HepG2 (cell line): ENCODE measurements around the gene CCDC88B. TPM values are rescaled to one million over a fixed set of nuclear protein-coding genes. Genes with fewer than 3 reads are reported as not detected.

Experiments used
- ASH2L ChIP-seq: fragments of 300-600, 200-600 bp; sonication (generic); IDR thresholded peaks from 2 replicates; pipeline ENCODE4 v1.7.0; 2017; ENCODE audit warnings: low read depth, mild to moderate bottlenecking, moderate library complexity, mixed read lengths, low read length; ENCODE audit not compliant: insufficient read length
- BRCA1 ChIP-seq: sonication (generic); formaldehyde crosslinking; IDR thresholded peaks from 2 replicates; pipeline ENCODE4 v1.4.0; 2020; ENCODE audit warnings: missing genetic modification reagents
- DBP ChIP-seq: sonication (generic); formaldehyde crosslinking; IDR thresholded peaks from 2 replicates; pipeline ENCODE4 v1.4.0; 2020; ENCODE audit warnings: missing genetic modification reagents; ENCODE audit errors: not compliant biosample characterization
- FOSL1 ChIP-seq: sonication (generic); formaldehyde crosslinking; IDR thresholded peaks from 2 replicates; pipeline ENCODE4 v1.9.0; 2021; ENCODE audit warnings: missing genetic modification reagents, borderline replicate concordance
- GATAD1 ChIP-seq: IDR thresholded peaks from 2 replicates; pipeline ENCODE4 v1.6.1; 2016; ENCODE audit warnings: missing genetic modification reagents, missing compliant biosample characterization
- GRHL1 ChIP-seq: sonication (generic); formaldehyde crosslinking; conservative IDR thresholded peaks from 2 replicates; pipeline ENCODE4 v1.8.0; 2022; ENCODE audit warnings: missing genetic modification reagents
- IKZF4 ChIP-seq: sonication (generic); formaldehyde crosslinking; IDR thresholded peaks from 2 replicates; pipeline ENCODE4 v1.5.1; 2020; ENCODE audit warnings: borderline replicate concordance, mild to moderate bottlenecking, low read depth, missing genetic modification reagents; ENCODE audit errors: not compliant biosample characterization
- KDM3A ChIP-seq: IDR thresholded peaks from 2 replicates; pipeline ENCODE4 v1.6.1; 2018; ENCODE audit warnings: low read depth, missing compliant biosample characterization
- KMT2A ChIP-seq: sonication (generic); formaldehyde crosslinking; IDR thresholded peaks from 2 replicates; pipeline ENCODE4 v1.4.0; 2020; ENCODE audit warnings: missing genetic modification reagents
- MAF1 ChIP-seq: sonication (generic); formaldehyde crosslinking; IDR thresholded peaks from 2 replicates; pipeline ENCODE4 v1.5.0; 2020; ENCODE audit warnings: missing genetic modification reagents, borderline replicate concordance
- MATR3 ChIP-seq: sonication (generic); formaldehyde crosslinking; IDR thresholded peaks from 2 replicates; pipeline ENCODE4 v1.4.0; 2020; ENCODE audit warnings: missing genetic modification reagents
- MIXL1 ChIP-seq: IDR thresholded peaks from 2 replicates; pipeline ENCODE4 v1.6.1; 2016
- PBX3 ChIP-seq: sonication (generic); formaldehyde crosslinking; IDR thresholded peaks from 2 replicates; pipeline ENCODE4 v1.8.1; 2023; ENCODE audit warnings: missing genetic modification reagents, inconsistent platforms, borderline replicate concordance
- RELA ChIP-seq: sonication (generic); formaldehyde crosslinking; IDR thresholded peaks from 2 replicates; pipeline ENCODE4 v1.4.0; 2020; ENCODE audit warnings: missing genetic modification reagents
- SNAI1 ChIP-seq: sonication (generic); formaldehyde crosslinking; IDR thresholded peaks from 2 replicates; pipeline ENCODE4 v1.5.0; 2020; ENCODE audit warnings: mild to moderate bottlenecking, missing genetic modification reagents, borderline replicate concordance
- SPEN ChIP-seq: sonication (generic); formaldehyde crosslinking; IDR thresholded peaks from 2 replicates; pipeline ENCODE4 v1.5.1; 2020; ENCODE audit warnings: low read depth, mild to moderate bottlenecking, missing genetic modification reagents
- TOE1 ChIP-seq: sonication (generic); formaldehyde crosslinking; IDR thresholded peaks from 2 replicates; pipeline ENCODE4 v1.4.0; 2020; ENCODE audit warnings: mild to moderate bottlenecking, missing genetic modification reagents
- ZFP1 ChIP-seq: IDR thresholded peaks from 2 replicates; pipeline ENCODE4 v1.6.1; 2016
- ZNF280B ChIP-seq: sonication (generic); formaldehyde crosslinking; IDR thresholded peaks from 2 replicates; pipeline ENCODE4 v1.5.0; 2020; ENCODE audit warnings: missing genetic modification reagents, mild to moderate bottlenecking, borderline replicate concordance
- ZNF30 ChIP-seq: sonication (generic); formaldehyde crosslinking; IDR thresholded peaks from 2 replicates; pipeline ENCODE4 v1.5.0; 2020; ENCODE audit warnings: mild to moderate bottlenecking, missing genetic modification reagents
- ZNF335 ChIP-seq: sonication (generic); formaldehyde crosslinking; IDR thresholded peaks from 2 replicates; pipeline ENCODE4 v1.4.0; 2020; ENCODE audit warnings: missing genetic modification reagents
- ZNF580 ChIP-seq: IDR thresholded peaks from 2 replicates; pipeline ENCODE4 v1.6.1; 2016; ENCODE audit warnings: low read depth, borderline replicate concordance
- ZNF772 ChIP-seq: sonication (generic); formaldehyde crosslinking; IDR thresholded peaks from 2 replicates; pipeline ENCODE4 v1.5.0; 2020; ENCODE audit warnings: mild to moderate bottlenecking, missing genetic modification reagents
- ZNF850 ChIP-seq: sonication (generic); formaldehyde crosslinking; conservative IDR thresholded peaks from 2 replicates; pipeline ENCODE4 v1.9.0; 2021; ENCODE audit warnings: mild to moderate bottlenecking, missing genetic modification reagents
- ZSCAN9 ChIP-seq: IDR thresholded peaks from 2 replicates; pipeline ENCODE4 v1.6.1; 2016; ENCODE audit warnings: borderline replicate concordance
- polyA plus RNA-seq, 8 experiments: library from polyadenylated mRNA; depleted of rRNA in 3 of 8; stranded (reverse) in 7 of 8; unstranded in 1 of 8; fragments of >200 nt; fragmentation: Illumina TruSeq in 4 of 8; extraction: Trizol in 4 of 8; gene quantifications; 2 replicates each; pipeline versions ENCODE4 v1.2.1 to v1.2.3, GENCODE V29; 2011 to 2016; ENCODE audit warnings: low read depth in 4 of 8, missing spikeins in 1 of 8, mixed read lengths in 1 of 8; ENCODE audit not compliant: insufficient read depth in 1 of 8
- total RNA-seq, 5 experiments: library from RNA; depleted of rRNA; stranded (reverse); fragments of >200 nt; fragmentation: Illumina TruSeq; extraction: Trizol; gene quantifications; 2 replicates each; pipeline ENCODE4 v1.2.3, GENCODE V29; 2016; ENCODE audit warnings: low read depth in 1 of 5

The CCDC88B gene
- total and polyA plus RNA-seq, 2 of the 13 experiments (the other 11 are each of a cell fraction or from before 2014, with no cell fraction given) = 3.6 to 4.8 TPM

- no peak for TF ChIP-seq GRHL1 (CRISPR knock-in tag)
- TF ChIP-seq TOE1 = no peak
- peak; percentile 92 for TF ChIP-seq KDM3A (CRISPR knock-in tag)
- TF ChIP-seq BRCA1 (CRISPR knock-in tag) = no peak
- no peak for TF ChIP-seq ASH2L
- TF ChIP-seq MATR3 = no peak
- no peak for TF ChIP-seq ZNF850 (CRISPR knock-in tag)
- no peak for TF ChIP-seq DBP (CRISPR knock-in tag)
- 0 out of 2 replicates have a peak, but pooled peaks have one; percentile 27 for TF ChIP-seq ZSCAN9
- no peak for TF ChIP-seq ZFP1 (CRISPR knock-in tag)
- no peak for TF ChIP-seq PBX3 (CRISPR knock-in tag)
- TF ChIP-seq SNAI1 (CRISPR knock-in tag) = no peak
- 0 out of 2 replicates have a peak, but pooled peaks have one; percentile 43 for TF ChIP-seq ZNF280B (CRISPR knock-in tag)
- TF ChIP-seq ZNF772 (CRISPR knock-in tag) = peak; percentile 81
- peak; percentile 29; the same call in 1 of the 2 replicates for TF ChIP-seq ZNF580 (CRISPR knock-in tag)
- 0 out of 2 replicates have a peak, but pooled peaks have one; percentile 53 for TF ChIP-seq MIXL1 (CRISPR knock-in tag)
- TF ChIP-seq RELA (CRISPR knock-in tag) = 0 out of 2 replicates have a peak, but pooled peaks have one; percentile 59
- peak; percentile 58; the same call in 1 of the 2 replicates for TF ChIP-seq FOSL1 (CRISPR knock-in tag)
- peak; percentile 50; the same call in 1 of the 2 replicates for TF ChIP-seq GATAD1 (CRISPR knock-in tag)
- no peak for TF ChIP-seq KMT2A (CRISPR knock-in tag)
- TF ChIP-seq SPEN (CRISPR knock-in tag) = 0 out of 2 replicates have a peak, but pooled peaks have one; percentile 21
- no peak for TF ChIP-seq MAF1 (CRISPR knock-in tag)
- TF ChIP-seq ZNF335 (CRISPR knock-in tag) = no peak
- TF ChIP-seq IKZF4 (CRISPR knock-in tag) = no peak
- no peak for TF ChIP-seq ZNF30 (CRISPR knock-in tag)
These were observed 15.3 kb downstream of the CCDC88B start (continued) for GRCh38 chr11:64355078-64355940.
